Erythroblast (primary cell): Measurements from ENCODE around the gene TIMM13.
"Not testable (repeated sequence)": the region's sequence is repeated elsewhere in the genome, so short reads cannot be mapped to it uniquely, and the experiment has no call there.

Source experiments
- DNase-seq, 2 experiments: peaks; one replicate each; lab custom pipeline; 2025; lab: John Stamatoyannopoulos, UW
- GATA1 ChIP-seq: IDR thresholded peaks from 2 replicates; pipeline ENCODE4 v1.6.1; 2011; ENCODE audit warnings: low read depth, mild to moderate bottlenecking, control low read depth, low read length, moderate library complexity
- POLR2A ChIP-seq: IDR thresholded peaks from 2 replicates; pipeline ENCODE4 v1.6.1; 2011; ENCODE audit warnings: mild to moderate bottlenecking, low read length

Gene TIMM13

DNA sequence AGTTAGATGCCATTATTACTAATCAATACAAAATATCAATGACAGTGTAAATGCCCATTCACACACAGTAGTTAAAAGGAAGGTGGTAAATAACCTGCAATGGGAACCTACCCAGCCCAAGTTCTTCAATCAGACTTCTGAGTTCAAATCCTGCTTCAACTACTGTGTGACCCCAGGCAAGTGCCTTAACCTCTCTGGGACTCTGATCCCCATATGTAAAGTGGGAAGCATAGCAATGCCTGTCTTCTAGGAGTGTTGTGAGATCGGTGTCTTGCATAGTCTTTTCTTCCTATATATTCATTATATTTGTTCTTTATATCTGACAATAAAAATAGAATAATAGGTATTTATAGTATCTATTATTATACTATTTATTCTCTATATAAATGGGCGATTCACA is 6.9 kb downstream of the TIMM13 start:
- no peak for TF ChIP-seq POLR2A
- TF ChIP-seq GATA1: no peak
- no peak for DNase-seq

DNA sequence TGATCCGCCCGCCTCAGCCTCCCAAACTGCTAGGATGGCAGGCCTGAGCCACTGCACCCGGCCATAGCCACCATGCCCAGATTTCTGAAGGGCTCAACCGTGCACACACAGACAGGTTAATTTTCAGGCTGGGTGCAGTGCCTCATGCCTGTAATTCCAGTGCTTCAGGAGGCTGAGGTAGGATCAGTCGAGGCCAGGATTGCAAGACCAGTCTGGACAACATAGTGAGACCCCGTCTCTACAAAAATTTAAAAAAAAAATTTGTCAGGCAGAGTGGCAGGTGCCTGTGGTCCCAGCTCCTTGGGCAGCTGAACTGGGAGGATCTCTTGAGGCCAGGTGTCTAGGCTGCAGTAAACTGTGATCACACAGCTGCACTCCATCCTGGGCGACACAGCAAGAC is 7.6 kb downstream of the TIMM13 start:
- no peak for DNase-seq
- TF ChIP-seq POLR2A: no peak
- TF ChIP-seq GATA1: no peak

DNA sequence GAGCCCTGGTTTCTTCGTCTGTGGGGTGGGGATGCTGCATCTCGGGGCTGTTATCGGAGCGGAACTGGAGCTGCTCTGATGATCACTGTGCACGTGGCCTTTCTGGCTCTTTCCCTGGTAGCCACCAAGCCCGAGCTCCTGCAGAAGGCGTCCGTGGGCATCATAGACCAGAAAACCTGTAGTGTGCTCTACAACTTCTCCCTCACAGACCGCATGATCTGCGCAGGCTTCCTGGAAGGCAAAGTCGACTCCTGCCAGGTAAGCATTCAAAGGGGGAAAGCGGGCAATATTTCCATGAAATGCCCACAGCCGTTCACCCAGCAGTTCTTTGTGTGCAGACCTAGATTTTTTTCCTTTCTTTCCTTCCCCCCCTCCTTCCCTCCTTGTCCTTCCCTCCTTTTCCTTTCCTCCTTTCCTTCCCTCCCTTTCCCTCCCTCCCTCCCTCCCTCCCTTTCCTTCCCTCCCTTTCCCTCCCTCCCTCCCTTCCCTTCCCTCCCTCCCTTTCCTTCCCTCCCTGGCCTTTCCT is 9.4 kb downstream of the TIMM13 start:
- TF ChIP-seq GATA1 (no peak), POLR2A (no peak)
- no peak for DNase-seq

DNA sequence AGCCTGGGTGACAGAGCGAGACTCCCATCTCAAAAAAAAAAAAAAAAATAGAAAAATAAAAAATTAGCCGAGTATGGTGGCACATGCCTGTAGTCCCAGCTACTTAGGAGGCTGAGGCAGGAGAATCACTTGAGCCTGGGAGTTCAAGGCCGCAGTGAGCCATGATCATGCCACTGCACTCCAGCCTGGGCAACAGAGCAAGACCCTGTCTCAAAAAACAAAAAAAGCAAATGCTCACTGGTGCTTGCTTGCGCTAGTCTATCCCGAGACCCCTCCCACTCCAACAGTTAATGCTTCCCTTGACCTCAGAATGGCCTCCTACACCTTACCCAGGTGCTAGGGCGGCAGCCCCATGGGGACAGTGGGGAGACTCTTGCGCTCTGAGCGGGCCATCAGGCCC is 9.9 kb downstream of the TIMM13 start:
- DNase-seq: not testable (repeated sequence)

DNA sequence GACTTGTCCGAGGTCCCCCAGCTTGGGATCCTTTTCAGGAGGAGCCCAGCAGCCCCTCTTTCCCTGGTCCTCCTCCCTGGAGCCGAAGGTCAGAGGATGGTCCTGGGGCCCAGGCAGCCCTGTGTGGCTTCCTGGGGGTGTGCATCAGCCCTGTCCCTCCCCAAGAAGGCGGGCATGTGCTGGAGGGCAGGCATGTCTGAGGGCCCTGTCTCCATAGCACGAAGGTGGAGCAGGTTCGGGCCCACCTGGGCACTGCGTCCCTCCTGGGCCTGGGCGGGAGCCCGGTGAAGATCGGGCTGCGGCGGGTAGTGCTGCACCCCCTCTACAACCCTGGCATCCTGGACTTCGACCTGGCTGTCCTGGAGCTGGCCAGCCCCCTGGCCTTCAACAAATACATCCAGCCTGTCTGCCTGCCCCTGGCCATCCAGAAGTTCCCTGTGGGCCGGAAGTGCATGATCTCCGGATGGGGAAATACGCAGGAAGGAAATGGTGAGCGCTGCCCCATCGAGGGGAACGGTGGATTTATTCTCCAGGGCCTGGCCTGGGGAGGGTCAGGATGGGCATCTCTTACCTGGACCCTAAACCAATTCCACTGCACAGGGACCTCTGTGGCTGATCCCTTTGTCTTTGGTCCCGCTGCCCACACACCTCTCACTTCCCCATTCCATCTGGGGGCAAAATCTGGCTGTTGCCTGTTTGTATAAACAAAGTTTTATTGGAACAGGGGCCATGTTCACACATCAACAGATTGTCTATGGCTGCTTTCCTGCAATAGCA is 10.9 kb downstream of the TIMM13 start:
- DNase-seq: no peak
- TF ChIP-seq POLR2A (no peak), GATA1 (no peak)

DNA sequence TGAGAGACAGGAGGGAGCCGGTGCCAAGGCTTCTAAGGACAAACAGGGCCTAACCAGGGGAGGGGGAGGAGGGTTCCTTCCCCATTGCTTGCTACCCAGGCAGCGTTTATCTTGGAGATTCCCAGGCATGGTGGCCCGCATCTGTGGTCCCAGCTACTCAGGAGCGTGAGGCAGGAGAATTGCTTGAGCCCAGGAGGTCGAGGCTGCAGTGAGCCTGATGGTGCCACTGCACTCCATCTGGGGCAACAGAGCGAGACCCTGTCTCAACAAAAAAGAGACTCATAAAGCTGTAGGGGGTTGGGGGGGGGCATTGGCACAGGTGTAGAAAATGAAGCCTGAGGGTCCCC is 11.4 kb downstream of the TIMM13 start:
- no peak for DNase-seq
- no peak for TF ChIP-seq GATA1
- no peak for TF ChIP-seq POLR2A

DNA sequence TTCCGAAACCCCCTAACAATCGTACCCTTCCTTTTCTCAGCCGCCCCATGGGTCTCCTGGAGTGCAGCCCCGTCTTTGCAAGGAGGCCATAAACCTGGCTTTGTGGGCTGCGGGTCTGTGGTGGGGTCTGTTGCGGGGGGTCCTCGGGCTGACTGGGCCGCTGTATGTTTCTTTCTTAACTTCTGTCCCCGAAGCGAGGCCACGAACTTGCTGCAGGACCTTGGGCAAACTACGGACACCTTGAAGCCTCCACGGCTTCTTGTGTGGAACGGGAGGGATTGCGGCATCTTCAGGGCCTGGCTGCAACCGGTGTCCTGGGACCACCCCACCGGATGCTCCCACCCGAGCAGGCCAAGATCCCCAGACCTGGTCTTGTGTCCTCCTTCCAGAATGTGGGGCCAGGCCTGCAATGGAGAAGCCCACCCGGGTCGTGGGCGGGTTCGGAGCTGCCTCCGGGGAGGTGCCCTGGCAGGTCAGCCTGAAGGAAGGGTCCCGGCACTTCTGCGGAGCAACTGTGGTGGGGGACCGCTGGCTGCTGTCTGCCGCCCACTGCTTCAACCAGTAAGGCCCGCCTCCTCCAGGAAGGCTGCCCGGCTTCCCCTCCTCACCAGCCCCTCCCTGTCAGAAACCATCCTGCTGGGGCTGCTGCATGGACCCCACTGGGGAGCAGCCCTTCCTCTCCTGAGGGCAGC is 12.0 kb downstream of the TIMM13 start:
- no peak for TF ChIP-seq POLR2A
- TF ChIP-seq GATA1: no peak
- no peak for DNase-seq

DNA sequence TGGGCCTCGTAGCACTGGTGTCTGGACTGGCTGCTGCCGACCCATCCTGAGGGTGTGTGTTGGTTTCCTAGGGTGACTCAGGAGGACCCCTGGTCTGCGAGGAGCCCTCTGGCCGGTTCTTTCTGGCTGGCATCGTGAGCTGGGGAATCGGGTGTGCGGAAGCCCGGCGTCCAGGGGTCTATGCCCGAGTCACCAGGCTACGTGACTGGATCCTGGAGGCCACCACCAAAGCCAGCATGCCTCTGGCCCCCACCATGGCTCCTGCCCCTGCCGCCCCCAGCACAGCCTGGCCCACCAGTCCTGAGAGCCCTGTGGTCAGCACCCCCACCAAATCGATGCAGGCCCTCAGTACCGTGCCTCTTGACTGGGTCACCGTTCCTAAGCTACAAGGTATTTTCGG is 13.8 kb downstream of the TIMM13 start:
- no peak for DNase-seq
- TF ChIP-seq GATA1 (no peak), POLR2A (peak; percentile 23)

DNA sequence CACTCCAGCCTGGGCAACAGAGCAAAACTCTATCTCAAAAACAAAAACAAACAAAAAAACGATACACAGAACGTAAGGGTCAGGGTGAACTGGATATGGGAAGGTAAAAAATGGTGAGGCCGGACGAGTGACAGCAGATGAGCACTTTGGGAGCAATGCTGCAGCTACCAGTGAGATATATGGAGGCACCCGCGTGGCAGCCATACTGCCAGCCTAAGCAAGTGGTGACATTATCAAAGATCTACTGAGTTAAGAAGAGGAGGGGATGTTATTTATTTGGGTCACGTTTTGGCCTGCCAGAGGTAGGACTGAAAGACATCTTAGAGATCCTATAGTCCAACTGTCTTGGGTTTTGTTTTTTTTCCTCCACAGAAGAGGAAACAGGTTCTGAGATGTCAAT is 14.2 kb downstream of the TIMM13 start:
- no peak for TF ChIP-seq GATA1
- TF ChIP-seq POLR2A: peak; percentile 16
- DNase-seq: no peak

DNA sequence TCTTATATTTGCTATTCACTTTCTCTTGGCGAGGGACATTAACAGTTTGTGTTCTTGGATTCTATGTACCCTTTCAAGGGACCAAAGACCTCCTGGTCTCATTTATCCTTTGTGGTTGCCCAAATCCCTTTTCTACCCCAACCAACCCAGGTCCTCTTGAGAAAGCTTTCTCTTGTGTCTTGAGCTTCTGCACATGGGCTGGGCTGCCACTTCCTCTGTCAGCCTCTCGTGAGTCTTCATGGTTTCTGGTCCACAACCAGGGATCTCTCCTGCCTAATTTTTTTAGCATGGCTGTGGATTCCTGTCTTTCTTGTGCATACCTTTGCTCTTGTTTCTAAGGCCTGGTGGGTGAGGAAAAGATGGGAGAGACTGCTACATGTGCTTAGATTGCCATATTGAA is 14.9 kb downstream of the TIMM13 start:
- TF ChIP-seq GATA1 (no peak), POLR2A (no peak)
- DNase-seq: no peak

DNA sequence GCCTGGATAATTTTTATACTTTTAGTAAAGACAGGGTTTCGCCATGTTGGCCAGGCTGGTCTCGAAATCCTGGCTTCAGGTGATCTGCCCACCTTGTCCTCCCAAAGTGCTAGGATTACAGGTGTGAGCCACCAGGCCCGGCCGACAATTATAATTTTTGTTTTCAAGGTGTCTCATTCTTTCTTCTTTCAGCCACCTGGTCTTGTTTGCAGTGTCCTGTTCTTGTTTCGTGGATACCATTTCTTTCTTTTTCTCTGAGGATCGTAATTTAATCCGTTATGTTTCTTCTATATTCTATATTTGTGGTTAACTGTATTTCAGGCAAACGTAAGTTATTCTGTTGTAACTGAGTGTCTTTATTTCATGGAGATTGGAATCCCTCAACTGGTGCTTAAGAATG is 15.7 kb downstream of the TIMM13 start:
- DNase-seq: no peak
- TF ChIP-seq POLR2A (no peak), GATA1 (no peak)

DNA sequence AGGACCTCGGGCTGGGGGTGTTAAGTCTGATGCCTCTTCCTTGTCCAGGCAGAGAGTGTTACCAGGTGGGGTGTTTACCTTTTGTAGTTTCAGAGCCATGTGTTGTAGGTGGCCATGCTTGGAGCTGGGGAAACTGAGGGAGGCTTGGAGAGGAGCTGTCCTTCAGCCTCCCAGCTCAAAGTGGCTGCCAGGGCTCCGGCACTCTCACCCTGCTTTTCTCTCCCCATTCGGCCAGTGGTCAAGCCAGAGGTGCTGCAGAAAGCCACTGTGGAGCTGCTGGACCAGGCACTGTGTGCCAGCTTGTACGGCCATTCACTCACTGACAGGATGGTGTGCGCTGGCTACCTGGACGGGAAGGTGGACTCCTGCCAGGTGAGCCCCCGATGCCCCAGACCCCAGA is 17.4 kb downstream of the TIMM13 start:
- TF ChIP-seq GATA1 (no peak), POLR2A (no peak)
- no peak for DNase-seq

DNA sequence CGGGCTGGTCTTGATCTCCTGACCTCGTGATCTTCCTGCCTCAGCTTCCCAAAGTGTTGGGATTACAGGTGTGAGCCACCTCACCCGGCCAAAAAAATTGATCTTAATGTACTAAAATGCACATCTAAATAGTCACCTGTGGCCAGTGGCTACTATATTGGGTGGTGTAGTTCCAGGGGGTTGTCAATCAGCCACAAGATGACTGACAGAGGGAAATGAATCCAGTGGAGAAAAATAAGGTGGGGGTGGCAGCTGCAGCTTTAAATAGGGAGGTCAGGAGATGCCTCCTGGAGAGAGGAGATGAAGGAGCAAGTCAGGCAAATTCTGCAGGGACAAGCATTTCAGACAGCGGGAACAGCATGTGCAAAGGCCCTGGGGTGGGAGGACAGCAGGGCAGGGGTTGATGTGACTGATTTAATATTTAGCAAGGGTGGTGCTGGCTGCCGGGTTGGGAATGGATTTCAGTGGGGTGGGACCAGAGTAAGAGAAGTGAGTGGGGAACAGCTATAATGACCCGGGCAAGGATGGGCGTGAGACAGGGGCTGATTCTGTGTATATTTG is 18.0 kb downstream of the TIMM13 start:
- no peak for DNase-seq
- no peak for TF ChIP-seq GATA1
- no peak for TF ChIP-seq POLR2A

DNA sequence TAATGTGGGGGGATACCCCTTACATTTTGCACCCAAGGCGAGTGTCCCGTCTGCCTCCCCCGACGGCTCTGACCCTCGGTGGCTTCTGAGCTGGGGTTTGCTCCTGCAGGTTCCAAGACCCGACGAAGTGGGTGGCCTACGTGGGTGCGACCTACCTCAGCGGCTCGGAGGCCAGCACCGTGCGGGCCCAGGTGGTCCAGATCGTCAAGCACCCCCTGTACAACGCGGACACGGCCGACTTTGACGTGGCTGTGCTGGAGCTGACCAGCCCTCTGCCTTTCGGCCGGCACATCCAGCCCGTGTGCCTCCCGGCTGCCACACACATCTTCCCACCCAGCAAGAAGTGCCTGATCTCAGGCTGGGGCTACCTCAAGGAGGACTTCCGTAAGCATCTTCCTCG is 19.1 kb downstream of the TIMM13 start:
- no peak for DNase-seq
- TF ChIP-seq GATA1 (no peak), POLR2A (no peak)

DNA sequence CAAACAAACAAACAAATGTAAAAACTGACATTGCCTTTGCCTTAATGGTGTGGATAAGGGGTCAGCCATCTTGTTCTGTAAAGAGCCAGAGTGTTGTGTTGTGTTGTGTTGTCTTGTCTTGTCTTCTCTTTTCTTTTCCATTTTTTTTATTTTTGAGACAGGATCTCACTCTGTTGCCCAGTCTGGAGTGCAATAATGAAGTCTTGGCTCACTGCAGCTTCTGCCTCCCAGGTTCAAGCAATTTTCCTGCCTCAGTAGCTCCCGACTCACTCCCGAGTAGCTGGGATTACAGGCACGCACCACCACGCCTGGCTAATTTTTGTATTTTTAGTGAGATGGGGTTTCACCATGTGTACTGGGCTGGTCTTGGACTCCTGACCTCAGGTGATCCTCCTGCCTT is 27.8 kb downstream of the TIMM13 start:
- TF ChIP-seq POLR2A (no peak), GATA1 (no peak)
- no peak for DNase-seq
